HG03039 (cell line): ENCODE results near the gene STT3B.
"Not testable (repeated sequence)": the region's sequence is repeated elsewhere in the genome, so short reads cannot be mapped to it uniquely, and the experiment has no call there.

Experiments used
- ATAC-seq: cut with Tn5 transposase; IDR thresholded peaks from one replicate; pipeline ENCODE4 v1.9.1; 2021; ENCODE audit warnings: mild to moderate bottlenecking, moderate library complexity; ENCODE audit not compliant: unreplicated experiment

Gene STT3B

DNA sequence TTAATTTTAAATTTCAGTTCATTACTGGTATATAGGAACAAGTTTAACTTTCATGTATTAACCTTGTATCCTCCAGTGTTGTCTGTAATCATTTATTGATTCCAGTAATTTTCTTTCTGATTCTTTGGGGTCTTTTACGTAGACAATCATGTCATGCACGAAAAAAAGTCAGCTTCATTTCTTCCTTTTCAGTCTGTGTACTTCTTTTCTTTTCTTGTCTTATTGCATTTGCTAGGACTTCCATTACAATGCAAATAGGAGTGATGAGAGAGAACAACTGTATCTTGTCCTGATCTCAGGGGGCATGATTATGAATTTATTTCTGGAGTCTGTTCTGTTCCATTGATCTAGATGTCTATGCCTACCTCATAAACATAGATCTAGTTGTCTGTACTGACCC is 56.5 kb downstream of the STT3B start:
- ATAC-seq: no peak

DNA sequence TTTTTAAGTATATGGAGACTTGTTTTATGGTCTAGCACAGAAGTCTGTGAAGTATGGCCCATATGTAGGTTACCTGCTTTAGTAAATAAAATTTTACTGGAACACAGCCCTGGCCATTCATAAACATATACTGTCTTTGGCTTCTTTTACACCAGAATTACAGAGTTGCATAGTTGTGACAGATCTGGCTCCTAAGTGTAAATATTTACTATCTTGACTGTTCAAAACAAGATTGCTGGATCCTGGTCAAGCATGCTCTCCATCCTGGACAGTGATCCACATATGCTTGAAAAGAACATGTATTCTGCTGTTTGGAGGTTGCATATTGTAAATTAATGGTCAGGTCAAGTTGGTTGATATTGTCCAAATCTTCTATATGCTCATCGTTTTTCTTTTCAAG is 57.9 kb downstream of the STT3B start:
- ATAC-seq: no peak

DNA sequence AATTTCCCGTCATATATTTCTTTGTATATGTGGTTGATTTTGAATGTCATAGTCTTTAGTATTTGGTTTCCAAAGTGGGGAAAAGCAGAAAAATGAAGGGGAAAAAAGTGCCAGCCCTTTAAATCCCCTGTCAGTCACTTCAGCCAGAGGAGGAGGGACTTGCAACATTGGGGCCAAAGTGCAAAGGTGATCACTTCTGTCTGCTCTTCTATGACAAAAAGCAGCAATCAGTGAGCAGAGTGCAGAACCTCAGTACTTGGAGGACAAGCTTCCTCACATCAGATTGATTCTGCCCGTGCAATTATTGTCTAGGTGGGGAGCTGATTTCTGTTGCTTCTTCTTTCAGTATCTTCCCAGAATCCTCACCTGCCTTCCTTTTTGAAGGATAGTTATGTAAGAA is 60.0 kb downstream of the STT3B start:
- no peak for ATAC-seq

DNA sequence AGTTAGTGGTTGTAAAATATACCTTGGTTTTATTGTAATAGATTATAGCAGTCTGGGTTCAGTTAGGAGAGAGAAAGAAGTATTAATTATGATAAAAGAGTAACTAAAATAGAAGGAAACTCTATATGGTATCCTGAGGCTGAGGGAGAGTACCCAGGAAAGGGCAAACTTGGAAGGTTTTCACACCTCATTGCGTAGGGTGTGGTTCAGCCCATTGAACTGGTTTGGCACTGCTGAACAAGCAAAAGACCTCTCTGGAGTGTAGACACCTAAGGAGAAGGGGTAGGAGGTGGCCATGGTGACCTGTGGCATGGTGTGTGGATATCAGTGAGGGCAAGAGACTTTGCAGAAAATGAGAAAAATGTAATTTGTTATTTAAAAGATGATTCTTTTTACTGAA is 63.5 kb downstream of the STT3B start:
- no peak for ATAC-seq

DNA sequence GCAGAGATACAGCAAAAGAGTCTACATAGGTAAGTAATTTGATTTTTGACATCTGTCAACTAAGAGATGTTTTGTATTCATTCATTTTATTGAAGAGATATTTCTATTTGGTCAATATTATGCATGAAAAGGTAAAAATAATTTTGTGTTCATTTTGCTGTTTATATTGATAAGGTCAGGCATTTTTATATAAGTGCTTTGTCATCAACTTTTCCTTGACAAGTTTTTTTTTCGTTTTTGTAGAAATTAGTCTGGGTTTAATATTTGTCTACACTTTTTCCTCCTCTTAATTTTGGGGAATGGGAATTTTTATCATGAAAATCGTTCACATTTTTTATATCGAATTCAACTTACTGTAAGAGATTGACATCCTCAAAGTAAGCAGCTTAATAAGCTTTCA is 67.7 kb downstream of the STT3B start:
- no peak for ATAC-seq

DNA sequence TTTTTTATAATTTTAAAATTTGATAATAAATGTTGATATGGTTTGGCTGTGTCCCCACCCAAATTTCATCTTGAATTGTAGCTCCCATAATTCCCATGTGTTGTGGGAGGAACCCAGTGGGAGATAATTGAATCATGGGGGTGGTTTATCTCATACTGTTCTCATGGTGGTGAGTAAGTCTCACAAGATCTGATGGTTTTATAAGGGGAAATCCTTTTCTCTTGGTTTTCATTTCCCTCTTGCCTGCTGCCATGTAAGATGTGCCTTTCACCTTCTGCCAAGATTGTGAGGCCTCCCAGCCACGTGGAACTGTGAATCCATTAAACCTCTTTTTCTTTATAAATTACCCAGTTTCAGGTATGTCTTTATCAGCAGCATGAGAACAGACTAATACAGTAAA is 72.6 kb downstream of the STT3B start:
- ATAC-seq: not testable (repeated sequence)

DNA sequence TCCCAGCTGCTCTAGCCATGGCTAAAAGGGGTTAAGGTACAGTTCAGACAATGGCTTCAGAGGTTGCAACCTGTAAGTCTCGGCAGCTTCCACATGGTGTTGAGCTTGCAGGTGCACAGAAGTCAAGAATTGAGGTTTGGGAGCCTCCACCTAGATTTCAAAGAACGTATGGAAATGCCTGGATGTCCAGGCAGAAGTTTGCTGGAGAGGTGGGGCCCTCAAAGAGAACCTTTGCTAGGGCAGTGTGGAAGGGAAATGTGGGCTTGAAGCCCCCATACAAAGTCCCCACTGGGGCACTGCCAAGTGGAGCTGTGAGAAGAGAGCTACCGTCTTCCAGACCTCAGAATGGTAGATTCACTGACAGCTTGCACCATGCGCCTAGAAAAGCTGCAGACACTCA is 73.7 kb downstream of the STT3B start:
- no peak for ATAC-seq

DNA sequence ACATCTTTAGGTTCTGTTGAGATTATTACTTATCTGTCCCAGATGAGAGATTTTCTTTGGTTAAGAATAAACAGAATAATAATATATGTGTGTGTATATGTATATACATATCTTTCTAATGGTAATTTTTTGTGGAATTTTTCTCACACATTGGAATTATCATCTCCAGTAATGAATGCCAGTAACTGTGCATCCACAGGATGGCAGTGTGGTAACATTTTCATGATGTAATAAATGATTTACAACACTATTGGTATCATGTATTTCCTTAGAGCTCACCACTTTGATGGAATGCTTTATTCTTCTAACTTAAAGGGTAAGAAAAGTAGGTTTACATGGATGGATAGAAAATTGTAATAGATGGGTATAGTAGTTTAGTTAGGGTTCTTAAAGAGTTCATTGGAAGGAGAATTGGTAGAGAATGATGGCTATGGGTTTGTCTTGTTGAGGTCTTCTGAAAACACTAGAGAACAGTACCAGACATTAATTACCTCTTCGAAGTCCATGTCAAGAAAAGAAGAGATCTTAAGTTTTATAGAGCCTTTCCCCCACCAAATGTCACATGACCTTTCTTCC is 78.1 kb downstream of the STT3B start:
- ATAC-seq: no peak

DNA sequence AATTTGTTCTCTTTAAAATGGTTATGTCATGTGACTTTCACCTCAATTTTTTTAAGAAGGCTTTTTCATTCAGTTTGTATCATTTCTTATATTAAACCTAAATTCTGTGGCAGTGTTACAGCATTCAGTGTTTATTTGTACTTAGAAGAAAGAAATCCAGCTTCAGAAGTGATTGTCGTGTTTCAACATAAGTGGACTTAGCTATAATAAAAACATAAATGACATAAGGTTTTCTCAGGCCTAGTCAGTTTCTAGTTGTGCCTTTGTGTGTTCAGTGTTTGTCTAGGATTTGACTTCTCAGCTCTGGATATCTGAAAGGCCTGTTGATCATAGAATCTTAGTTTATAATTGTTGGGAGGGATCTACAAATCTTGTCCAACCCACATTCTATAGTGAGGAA is 80.5 kb downstream of the STT3B start:
- ATAC-seq: no peak

DNA sequence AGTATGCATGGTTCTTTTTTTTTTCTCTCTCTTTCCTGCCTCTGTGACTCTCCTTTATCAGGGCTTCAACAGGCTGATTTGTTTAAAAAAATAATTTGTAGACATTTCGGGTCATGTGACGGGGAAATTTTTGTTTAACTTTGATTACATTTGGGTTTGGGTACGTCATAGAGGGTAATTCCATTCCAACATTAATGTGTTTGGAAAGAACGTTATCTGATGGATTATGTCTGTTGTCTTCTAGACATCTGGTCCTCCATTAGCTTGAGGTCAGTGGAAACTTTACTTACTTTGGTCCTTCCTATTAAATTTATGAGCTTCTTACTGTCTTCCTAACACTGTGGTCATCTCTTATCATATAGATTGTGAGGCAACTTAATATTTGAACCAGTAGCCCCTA is 80.9 kb downstream of the STT3B start:
- ATAC-seq: no peak

DNA sequence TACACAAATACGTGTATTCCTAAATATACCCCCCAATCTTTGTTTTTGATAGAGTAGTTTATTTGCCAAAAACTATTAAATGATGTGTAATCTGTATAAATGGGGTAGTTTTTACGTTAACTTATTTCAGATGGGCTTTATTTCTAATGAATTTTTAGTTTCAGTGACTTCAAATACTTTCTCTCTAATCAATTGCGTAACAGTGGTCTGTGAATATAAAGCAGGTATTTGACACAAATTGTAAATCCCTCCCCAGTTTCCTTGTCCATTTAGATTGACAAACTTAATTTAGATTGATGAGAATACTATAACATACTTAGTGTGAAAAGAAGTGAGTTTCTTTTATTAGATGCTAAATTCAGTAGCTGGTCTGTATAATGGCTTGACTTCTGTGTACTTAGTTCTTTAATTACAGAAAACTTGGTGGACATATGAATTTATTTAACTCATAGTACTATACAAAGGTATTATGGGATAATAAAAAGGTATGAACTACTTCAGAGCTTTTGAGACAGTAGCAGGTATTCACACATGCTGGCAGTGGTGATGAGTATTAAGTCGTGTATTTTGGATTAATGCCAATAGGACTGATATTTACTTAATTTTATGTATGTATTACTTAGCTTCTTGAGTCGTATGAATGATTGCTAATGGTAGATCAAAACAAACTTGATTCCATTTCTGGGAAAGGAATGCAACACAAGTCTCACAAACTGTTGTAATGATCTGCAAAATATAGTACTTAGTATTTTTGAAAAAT is 81.6 kb downstream of the STT3B start:
- no peak for ATAC-seq

DNA sequence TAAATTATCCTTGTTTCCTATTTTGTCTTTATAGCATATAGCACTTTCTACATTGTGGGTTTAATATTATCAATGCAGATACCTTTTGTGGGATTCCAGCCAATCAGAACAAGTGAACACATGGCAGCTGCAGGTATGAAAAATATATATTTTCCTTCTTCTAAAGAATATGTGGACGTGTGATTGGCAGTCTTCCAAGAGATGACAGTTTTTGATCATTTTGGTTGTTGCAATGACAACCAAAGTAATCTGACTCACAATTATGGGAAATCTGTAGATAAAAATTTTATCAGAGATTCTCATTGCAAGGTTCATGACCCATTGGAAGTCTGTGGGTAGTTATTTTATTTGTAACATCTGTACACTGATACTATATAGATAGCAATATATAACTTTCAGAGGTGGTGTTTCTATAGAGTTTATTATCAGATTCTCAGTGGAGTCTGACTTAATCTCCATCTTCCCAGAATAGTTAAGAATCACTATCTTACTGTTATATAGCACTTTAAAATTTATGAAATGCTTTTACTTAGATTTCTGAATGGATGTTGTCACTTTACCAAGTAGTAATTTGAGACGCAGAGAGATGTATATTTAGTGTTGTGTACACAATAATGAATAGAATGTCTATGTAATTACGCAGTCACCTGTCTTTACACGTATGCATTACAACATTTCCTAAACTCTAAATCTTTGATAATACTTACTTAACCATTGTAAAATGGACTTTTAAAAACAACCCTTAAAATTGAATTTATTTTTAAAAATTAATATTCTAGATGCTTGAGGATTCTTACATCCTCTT is 82.5 kb downstream of the STT3B start:
- ATAC-seq: no peak

DNA sequence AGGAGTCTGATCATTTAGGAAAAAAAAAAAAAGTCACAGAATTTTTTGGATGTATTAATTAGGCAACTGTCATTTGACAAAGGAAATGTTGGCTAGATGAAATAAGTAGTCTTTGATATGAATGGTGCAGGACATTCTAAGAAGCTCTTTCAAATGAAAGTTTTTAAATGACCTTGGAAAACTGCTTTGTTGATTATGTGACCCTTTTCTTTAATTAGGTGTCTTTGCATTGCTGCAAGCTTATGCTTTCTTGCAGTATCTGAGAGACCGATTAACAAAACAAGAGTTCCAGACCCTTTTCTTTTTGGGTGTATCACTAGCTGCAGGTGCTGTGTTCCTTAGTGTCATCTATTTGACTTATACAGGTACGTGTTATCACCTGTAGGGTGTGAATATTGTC is 84.0 kb downstream of the STT3B start:
- no peak for ATAC-seq

DNA sequence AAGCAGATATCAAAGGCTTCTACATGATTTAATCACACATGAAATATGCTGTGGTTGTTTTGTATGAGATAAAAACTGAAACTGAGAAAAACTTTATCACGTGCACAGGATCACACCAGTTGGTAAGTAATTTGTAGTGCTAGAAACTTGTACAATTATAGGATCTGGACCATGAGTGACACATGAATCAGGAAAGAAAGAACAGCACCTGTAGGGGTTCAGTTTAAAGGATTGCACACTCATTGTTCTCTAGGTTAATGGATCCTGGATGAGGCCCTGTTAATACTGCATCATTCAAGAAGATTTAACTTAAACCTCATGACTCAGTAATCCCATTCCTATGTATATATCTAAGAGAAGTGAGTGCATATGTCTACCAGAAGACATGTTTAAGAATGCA is 87.9 kb downstream of the STT3B start:
- no peak for ATAC-seq

DNA sequence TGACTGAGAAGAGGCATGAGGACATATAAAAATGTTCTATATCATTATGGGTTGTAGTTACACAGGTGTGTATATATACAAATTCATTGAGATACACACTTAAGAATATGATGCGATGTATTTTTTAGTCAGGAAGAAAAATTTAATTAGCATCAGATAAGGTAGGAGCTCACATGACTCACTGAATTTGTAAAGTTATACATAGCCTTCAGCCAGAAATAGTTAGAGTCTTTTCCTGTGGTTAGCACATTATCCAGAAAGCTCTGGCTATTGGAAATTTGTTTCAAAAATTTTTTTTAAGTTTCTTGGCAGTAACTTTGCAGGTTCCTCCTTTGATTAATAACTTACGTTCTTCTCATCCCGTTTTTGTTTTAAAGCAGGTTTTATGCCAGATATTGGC is 88.6 kb downstream of the STT3B start:
- no peak for ATAC-seq

DNA sequence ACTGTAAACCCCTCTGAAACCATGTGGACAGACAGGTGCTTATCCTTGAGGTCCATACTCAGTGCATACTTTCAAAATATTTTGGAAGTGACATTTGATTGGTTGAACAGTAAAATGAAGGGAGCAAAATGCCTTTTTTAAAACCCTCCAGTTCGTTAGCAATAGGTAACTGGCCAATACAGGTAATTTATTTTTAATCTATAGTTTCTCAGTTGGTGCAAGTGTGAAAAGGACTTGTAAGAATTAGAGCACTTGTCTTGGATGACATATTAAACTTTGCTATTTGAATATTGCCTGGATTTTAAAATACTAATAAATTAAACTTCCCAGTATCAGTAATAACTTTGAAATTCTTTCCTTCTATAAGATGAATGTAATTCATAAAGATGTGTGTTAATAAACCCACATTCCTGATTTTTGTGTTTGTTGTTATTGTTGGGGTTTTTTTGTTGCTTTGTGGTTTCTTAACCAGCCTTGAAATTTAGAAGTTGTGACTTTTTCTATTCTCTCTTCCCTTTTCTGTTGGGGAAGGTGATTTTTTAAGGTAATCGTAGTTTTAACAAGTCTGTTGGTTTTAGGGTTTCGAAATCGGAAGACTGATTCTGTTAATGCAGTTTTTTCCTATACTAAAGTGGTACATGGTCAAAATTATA is 90.0 kb downstream of the STT3B start:
- no peak for ATAC-seq

DNA sequence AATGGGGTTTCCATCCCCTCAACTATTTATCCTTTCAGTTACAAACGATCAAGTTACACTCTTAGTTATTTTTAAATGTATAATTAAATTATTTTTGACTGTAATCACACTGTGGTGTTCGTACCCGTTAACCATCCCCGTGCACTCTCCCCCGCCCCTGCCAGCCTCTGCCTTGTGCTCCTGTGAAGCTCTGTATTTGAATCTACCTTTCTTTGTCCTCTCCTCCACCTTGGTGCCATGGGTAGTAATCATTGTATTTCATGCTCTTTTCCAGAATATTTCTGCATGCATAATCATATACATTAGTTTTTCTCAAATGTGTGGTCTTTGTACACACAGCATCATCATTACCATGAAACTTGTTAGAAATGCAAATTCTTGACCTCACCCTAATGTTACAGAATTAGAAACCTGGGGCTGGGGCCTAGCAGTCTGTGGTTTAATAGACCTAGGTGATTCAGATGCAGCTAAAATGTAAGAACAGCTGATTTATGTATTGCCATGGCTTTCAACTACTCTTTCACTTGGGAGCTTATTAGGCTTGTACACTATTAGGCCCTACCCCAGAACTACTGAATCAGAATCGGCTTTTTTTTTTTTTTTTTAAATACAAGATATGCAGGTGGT is 91.5 kb downstream of the STT3B start:
- peak; percentile 40 for ATAC-seq

DNA sequence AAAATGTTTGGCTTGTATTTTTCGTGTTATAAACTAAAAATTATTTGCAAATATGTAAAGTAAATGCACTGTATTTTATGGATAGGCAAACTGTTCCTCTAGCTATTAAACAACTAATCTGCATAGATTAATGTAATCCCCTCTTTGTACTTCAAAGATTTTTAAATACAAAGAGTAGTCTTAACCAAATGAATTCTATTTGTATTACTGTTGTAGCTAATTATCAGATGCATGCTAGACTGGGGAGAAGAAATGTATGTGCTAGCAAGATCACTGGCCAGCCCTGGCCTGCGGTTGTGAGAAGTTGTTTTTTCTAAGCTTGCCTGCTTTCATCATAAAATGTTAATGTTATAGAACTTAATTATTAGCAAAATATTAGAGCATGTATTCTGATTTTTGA is 92.6 kb downstream of the STT3B start:
- ATAC-seq: no peak

DNA sequence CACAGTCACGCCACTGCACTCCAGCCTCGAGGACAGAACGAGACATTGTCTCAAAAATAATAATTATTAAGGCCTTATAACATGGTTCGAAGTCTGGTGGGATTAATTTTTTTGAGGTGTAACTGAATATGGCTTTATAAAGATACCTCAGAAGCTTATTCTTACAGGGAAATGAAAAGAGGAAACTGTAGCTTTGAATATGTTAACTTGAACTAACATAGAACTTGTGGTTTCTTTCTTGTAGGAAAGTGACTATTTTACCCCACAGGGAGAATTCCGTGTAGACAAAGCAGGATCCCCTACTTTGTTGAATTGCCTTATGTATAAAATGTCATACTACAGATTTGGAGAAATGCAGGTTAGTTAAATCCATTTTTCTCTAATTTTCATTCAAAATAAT is 96.3 kb downstream of the STT3B start:
- ATAC-seq: no peak

DNA sequence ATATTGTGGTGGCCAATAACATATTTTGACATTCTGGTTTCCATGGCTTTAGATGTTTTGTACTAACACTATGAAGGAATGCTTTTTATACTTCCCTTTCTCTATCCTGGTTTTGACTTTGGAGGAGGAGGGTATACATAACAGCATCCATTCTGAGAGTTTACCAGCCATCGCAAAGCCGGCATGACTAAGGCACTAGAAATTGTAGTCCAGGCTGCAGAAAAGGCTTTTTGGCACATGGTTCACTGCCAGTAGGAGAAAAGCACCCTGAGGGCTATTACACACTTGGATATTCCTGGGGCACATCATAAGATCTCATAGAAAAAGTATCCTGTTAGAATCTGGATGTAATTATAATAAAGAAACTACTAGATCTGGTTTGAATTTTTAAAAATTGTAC is 101.8 kb downstream of the STT3B start:
- no peak for ATAC-seq

DNA sequence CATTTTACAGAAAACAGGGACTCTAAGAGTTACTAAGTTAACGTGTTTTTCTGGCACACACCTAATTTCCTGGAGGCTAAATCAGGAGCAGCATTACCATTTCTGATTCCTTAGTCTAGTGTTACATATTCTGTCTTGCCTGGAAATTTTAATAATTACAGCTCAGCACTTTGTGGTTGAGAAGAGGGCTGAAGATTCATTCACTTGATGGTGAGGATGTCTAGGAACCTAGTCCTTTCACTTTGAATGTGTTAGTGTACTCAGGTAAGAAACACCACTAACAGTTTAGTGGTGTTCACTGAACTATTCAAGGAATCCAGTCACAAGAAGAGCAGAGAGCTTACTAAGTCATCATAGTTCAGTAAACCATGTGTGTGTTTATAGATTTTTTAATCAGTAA is 102.8 kb downstream of the STT3B start:
- ATAC-seq: no peak
